HL-60/S4 treated with phorbol 12-myristate 13-acetate at 8.2 ng/mL for 4 days and 3 days (cell line): ENCODE results near the gene CD93.

Source experiments
- in situ Hi-C: fragments of 300-500 bp; cut with MboI; formaldehyde crosslinking; loops from 2 replicates; pipeline ENCODE4 v1.15.0; 2022; ENCODE audit warnings: low sequenced_read_pairs

CD93 gene

DNA sequence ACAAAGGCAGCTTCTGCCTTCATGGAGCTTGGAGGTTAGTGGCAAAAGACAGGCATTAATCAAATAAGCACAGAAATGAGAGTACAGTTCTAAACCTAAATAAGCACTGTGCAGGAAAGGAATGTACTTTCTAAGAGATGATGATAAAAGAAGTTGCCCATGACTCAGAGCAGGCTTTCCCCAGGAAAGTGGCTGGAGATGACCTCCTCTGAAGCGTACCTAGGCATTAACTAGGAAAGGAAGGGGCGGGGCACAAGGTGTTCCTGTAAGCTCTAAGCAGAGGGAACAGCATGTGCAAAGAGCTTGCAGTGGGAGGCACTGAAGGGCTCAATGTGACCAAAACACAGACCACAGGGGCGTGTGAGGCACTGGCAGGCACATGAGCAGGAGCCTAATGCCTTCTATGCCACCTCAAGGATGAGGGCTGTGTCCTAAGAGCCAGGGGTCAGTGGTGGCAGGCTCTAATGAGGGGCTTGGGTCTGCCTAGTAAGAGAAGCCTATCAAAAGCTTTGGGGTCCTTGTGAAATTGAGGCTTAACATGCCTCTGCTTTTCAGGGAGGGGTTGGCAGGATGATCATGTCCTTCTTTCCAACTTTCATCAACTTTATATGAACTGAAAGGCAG lies 46.1 kb downstream of the CD93 start:
- in situ Hi-C loops = no loop called here

DNA sequence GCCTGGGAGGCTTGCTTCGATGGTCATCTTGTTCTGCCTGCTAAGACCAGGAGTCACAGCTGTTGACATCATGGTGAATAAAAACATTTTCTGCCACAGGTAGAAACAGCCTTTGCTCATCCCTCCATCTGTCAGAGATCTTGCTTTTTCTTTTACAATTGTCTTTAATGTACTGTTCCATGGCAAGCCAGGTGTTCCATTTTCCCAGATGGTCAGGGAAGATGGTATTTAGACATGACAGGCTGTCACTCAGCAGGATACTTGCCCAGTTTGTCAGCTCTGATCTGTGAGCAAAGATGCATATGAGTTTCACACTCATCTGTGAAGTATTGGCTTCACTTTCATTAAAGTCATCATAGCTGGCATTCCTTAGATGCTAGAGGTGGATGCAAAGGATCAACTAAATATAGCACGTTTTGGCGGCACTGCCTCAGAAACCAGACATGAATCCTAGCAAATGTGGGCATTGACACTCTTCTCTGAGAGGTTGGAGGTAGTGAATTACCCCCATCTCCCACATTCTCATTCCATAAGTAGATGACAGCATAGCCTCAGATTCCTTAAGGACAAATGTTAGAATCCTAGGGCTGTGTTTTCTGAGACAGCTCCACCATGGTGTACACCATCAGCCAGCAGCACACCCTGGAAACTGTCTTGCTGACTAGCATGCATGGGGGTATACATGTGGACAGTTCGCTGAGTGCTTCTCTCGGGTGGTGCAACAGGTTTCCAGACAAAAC lies 46.8 kb downstream of the CD93 start:
- in situ Hi-C loops = no loop called here

- in situ Hi-C loops = no loop called here
Observed at GRCh38 chr20:23037017-23037481, 49.1 kb downstream of the CD93 start.

GRCh38 chr20:23036371-23036770 lies 49.8 kb downstream of the CD93 start:
- in situ Hi-C loops = no loop called here

GRCh38 chr20:23035731-23036130 lies 50.4 kb downstream of the CD93 start:
- in situ Hi-C loops = no loop called here

GRCh38 chr20:23034721-23035671 lies 51.1 kb downstream of the CD93 start, which contains the start of gene SSTR4:
TSS of gene SSTR4 (plus strand) at chr20:23035312. CDS start at chr20:23035484, 172 bp downstream.
- in situ Hi-C loops = no loop called here

DNA sequence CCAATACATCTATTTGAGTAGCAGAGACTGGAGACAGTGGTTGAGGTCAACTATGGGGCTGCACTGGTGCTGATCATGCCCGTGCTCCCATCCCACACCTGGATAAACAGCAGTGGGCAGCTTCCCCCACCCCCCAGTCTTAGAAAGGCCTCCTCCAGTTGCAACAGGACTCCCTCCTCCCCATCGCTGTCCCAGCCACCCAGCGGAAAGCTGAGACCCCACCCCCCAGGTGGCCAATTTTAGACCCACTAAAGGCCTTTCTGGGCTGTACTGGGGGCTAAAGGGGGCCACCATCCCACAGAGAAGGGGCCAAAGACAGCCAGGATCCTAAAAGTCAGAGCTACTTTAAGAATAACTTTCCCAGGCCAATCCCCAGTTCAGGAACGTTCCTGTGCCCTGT lies 52.2 kb downstream of the CD93 start:
- in situ Hi-C loops = no loop called here

- in situ Hi-C loops = no loop called here
Observed at GRCh38 chr20:23032750-23033078, 53.4 kb downstream of the CD93 start.

GRCh38 chr20:23032056-23032749 lies 53.9 kb downstream of the CD93 start:
- in situ Hi-C loops = no loop called here

DNA sequence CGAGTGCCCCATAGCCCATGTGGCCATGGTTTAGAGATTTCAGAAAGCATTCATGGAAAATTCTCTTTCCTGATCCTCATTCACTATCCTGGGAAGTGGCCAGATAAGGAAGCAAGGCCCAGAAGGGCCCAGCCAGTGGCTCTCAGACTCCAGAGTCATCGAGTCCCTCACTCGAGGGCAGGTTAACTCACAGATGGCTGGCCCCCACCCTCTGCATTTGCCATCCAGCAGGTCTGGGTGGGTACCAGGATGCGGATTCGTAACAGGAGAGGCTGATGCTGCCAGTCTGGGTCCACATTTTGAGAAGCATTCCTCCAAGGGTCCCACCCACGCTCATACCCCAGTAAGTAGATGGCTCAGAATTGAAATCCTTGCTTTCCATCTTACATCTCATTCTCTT lies 54.8 kb downstream of the CD93 start:
- in situ Hi-C loops = no loop called here
